Neural cell (in vitro differentiated cells): ENCODE measurements around the gene FCMR.

Source experiments
- CTCF ChIP-seq: fragments of 450-650 bp; IDR thresholded peaks from 2 replicates; pipeline ENCODE4 v1.5.1; 2014; ENCODE audit warnings: antibody characterized with exemption, mild to moderate bottlenecking, moderate library complexity; ENCODE audit not compliant: poor library complexity, severe bottlenecking
- EZH2 ChIP-seq: fragments of 200-600, 300-800 bp; shearing (Covaris generic), sonication (generic); IDR thresholded peaks from 2 replicates; pipeline ENCODE4 v1.6.1; 2014; ENCODE audit warnings: antibody characterized with exemption, low read length, borderline replicate concordance, mild to moderate bottlenecking; ENCODE audit not compliant: insufficient read depth, poor library complexity, severe bottlenecking

DNA sequence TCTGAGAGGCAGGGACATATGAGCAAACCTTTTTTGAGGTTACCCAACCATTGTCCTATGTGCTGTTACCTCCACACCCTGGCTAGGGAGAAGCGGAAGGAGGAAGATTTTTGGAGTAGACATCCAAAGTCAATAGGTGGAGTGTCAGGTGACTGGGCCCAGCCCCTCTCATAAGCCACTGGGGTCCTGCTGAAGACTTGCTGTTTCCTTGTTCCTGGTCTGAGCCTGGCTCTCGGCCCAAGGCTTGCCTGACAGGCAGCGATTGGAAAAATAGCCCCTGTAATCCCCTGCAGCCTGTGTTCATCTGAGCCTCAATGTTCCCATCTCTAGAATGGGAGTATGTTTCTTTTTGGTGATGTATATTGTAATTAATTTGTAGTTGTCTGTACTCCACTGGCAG, 31.4 kb upstream of the FCMR start:
- TF ChIP-seq CTCF (no peak), EZH2 (no peak)
